B cell (primary cell): ENCODE data around the gene MRPL41. TPM values are rescaled to one million over a fixed set of nuclear protein-coding genes. Genes with fewer than 3 reads are reported as not detected.
A peak's percentile ranks its signal among the peaks of the same experiment; 100 is the strongest.

ENCODE experiments used
- ATAC-seq: fragments of 200-7000 bp; cut with Tn5 transposase; one replicate; pipeline ENCODE4 v1.10.0; 2021; ENCODE audit warnings: low read depth, mild to moderate bottlenecking, moderate number of reproducible peaks, moderate library complexity
- CTCF ChIA-PET: fragments of 350-600 bp; sonication (Branson Sonifier 250); formaldehyde crosslinking; loops from one replicate; lab custom pipeline; 2021; ENCODE audit warnings: antibody characterized with exemption, inconsistent platforms; lab: Charles Lee
- POLR2A ChIA-PET: fragments of 350-600 bp; sonication (Branson Sonifier 250); formaldehyde crosslinking; loops from one replicate; lab custom pipeline; 2021; ENCODE audit warnings: antibody characterized with exemption; lab: Charles Lee
- DNase-seq: peaks from one replicate; pipeline ENCODE4 v3.0.0; 2013
- H2AFZ ChIP-seq: 2 replicates; pipeline ENCODE4 v1.6.1; 2012; ENCODE audit warnings: mild to moderate bottlenecking, low read depth, low read length; ENCODE audit not compliant: insufficient read depth, poor library complexity, severe bottlenecking
- H3K27ac ChIP-seq, 2 donors: 1 replicate in 1 of 2; 2 replicates in 1 of 2; pipeline ENCODE4 v1.5.1; 2012 to 2013; ENCODE audit warnings: low read length in 2 of 2, mild to moderate bottlenecking in 2 of 2, moderate library complexity in 1 of 2
- H3K27me3 ChIP-seq, 4 experiments: fragments of 200-600 bp in 1 of 4; sonication (generic) in 1 of 4; replicated peaks in 1 of 4; 1 replicate in 2 of 4; 2 replicates in 2 of 4; pipeline versions ENCODE4 v1.6.1 to v1.7.0; 2013 to 2016; ENCODE audit warnings: low read length in 3 of 4, mild to moderate bottlenecking in 2 of 4, mixed read lengths in 1 of 4, moderate library complexity in 1 of 4; ENCODE audit not compliant: insufficient read depth in 4 of 4, control insufficient read depth in 3 of 4; ENCODE audit errors: control extremely low read depth in 1 of 4
- H3K36me3 ChIP-seq, 2 experiments: replicated peaks in 1 of 2; 1 replicate in 1 of 2; 2 replicates in 1 of 2; pipeline versions ENCODE4 v1.6.1 to v1.7.1; 2013; ENCODE audit warnings: low read length in 1 of 2; ENCODE audit not compliant: insufficient read depth in 2 of 2, control insufficient read depth in 1 of 2; ENCODE audit errors: control extremely low read depth in 1 of 2, extremely low read depth in 1 of 2
- H3K4me1 ChIP-seq, 2 donors: fragments of 200-600 bp in 1 of 2; sonication (generic) in 1 of 2; 1 replicate in 1 of 2; 2 replicates in 1 of 2; pipeline versions ENCODE4 v1.5.1 to v1.6.1; 2013 to 2017; ENCODE audit warnings: low read length in 2 of 2; ENCODE audit not compliant: control insufficient read depth in 2 of 2, insufficient read depth in 2 of 2
- H3K4me2 ChIP-seq: replicated peaks from 2 replicates; pipeline ENCODE3; 2012; ENCODE audit warnings: mild to moderate bottlenecking, low read depth, low read length; ENCODE audit not compliant: poor library complexity, severe bottlenecking
- H3K4me3 ChIP-seq, 5 experiments: fragments of 200-600 bp in 1 of 5; sonication (generic) in 1 of 5; 1 replicate in 3 of 5; 2 replicates in 2 of 5; pipeline versions ENCODE4 v1.5.1 to v1.7.0; 2011 to 2016; ENCODE audit warnings: low read length in 4 of 5, mild to moderate bottlenecking in 4 of 5, low read depth in 2 of 5, control low read depth in 1 of 5, moderate library complexity in 1 of 5; ENCODE audit not compliant: insufficient read depth in 1 of 5; ENCODE audit errors: control extremely low read depth in 1 of 5, extremely low read depth in 1 of 5
- H3K79me2 ChIP-seq: fragments of 200-600 bp; sonication (generic); one replicate; pipeline ENCODE4 v1.6.0; 2016; ENCODE audit warnings: low read length; ENCODE audit not compliant: control insufficient read depth, insufficient read depth
- H3K9ac ChIP-seq: fragments of 200-600 bp; sonication (generic); 2 replicates; pipeline ENCODE4 v1.6.1; 2017; ENCODE audit warnings: mild to moderate bottlenecking, low read length, moderate library complexity
- H3K9me3 ChIP-seq, 3 donors: one replicate each; pipeline versions ENCODE4 v1.6.1 to v1.7.1; 2013; ENCODE audit warnings: low read length in 2 of 3; ENCODE audit not compliant: control insufficient read depth in 2 of 3, insufficient read depth in 1 of 3; ENCODE audit errors: control extremely low read depth in 1 of 3
- H4K20me1 ChIP-seq: 2 replicates; pipeline ENCODE4 v1.6.0; 2012; ENCODE audit warnings: mild to moderate bottlenecking, low read length; ENCODE audit not compliant: insufficient read depth, control insufficient read depth, poor library complexity, severe bottlenecking
- H3K27ac Mint-ChIP-seq: one replicate; pipeline ENCODE4 v1.8.0; 2021; ENCODE audit warnings: mixed read lengths
- H3K27me3 Mint-ChIP-seq: one replicate; pipeline ENCODE4 v1.8.0; 2021; ENCODE audit warnings: mixed read lengths
- H3K4me1 Mint-ChIP-seq: one replicate; pipeline ENCODE4 v1.8.0; 2021; ENCODE audit warnings: mixed read lengths
- H3K4me3 Mint-ChIP-seq: one replicate; pipeline ENCODE4 v1.8.0; 2021; ENCODE audit warnings: mixed read lengths
- H3K9me3 Mint-ChIP-seq: one replicate; pipeline ENCODE4 v1.8.0; 2022; ENCODE audit warnings: mixed read lengths; ENCODE audit not compliant: insufficient read depth
- EZH2 ChIP-seq: IDR thresholded peaks from 2 replicates; pipeline ENCODE4 v1.6.1; 2012; ENCODE audit warnings: borderline replicate concordance, low read depth, mild to moderate bottlenecking, moderate library complexity, low read length; ENCODE audit not compliant: insufficient read depth, poor library complexity, severe bottlenecking
- WGBS: methylation state at CpG from one replicate; pipeline ENCODE4 v1.1.5; 2013; ENCODE audit warnings: missing lambda C conversion rate; ENCODE audit not compliant: insufficient coverage; 5-methylcytosine and 5-hydroxymethylcytosine counted together
- intact Hi-C: fragments of 100-400 bp; cut with micrococcal nuclease; formaldehyde crosslinking; loops from one replicate; pipeline ENCODE4 v1.10.0; 2022
- polyA plus RNA-seq: library from polyadenylated mRNA; depleted of rRNA; stranded (reverse); fragments of >200 nt; gene quantifications from 2 replicates; pipeline ENCODE4 v1.2.3, GENCODE V29; 2012
- total RNA-seq, 2 donors: library from RNA; stranded (reverse); fragments of 120-200 nt in 1 of 2; gene quantifications; 1 replicate in 1 of 2; 2 replicates in 1 of 2; pipeline versions ENCODE4 v1.2.3 to v1.2.4, GENCODE V29; 2013 to 2022
- TF ChIP-seq, protein P1 (sequence below): fragments of 200-600 bp; IDR thresholded peaks from one replicate; pipeline ENCODE4 v1.8.0; 2022; ENCODE audit warnings: antibody characterized with exemption, mild to moderate bottlenecking

Gene MRPL41
- total and polyA plus RNA-seq, 2 donors (not counting 1 experiment from before 2014, with no cell fraction given), result 59.2 to 70.9 TPM

DNA sequence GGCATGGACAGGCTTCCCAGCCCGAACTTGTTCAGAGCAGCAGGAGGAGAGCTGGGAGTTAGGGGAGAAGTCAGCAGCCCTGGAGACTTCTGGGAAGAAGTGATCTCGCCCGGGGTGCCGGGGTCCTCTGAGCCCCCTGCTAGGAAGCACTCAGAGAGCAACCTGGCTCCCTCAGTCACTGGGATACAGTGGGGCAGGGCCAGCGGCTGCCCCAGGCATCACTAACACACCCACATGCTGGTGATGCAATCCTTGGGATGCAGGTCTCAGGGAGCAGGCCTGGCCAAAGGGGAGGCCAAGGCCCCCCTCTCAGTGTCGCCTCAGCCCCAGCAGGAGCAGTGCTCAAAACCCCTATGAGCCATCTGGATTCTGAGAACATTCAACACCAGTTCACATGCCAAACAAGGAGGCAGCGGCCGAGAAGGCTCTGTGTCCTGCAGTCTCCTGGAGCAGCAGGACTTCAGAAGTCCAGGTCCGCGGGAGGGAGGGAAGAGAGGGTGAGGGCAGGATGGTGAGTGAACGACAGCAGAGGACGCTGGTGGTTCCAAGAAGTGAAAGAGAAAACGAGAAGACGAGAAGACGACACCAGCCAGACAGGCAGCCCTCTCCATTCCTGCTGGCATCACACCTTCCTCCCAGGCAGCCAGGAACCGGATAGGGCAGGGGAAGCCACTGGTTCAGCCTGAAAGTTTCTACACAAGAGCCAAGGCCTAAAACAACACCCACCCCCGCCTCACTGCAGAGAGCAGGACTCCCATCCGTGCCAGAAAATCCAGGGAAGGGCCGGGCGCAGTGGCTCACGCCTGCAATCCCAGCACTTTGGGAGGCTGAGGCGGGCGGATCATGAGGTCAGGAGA lies 3.8 kb upstream of the MRPL41 start:
- Histone ChIP-seq H4K20me1 (peaks cover 22% of the 10 kb centered on the region), H3K4me2 (peak overlapping the region; percentile 14), H3K27me3 (no peaks in the 10 kb centered on the region), H3K9me3 (peaks cover 0 to 12% (median 0%) of the 10 kb centered on the region in 3 donors), H3K4me3 (no peak overlapping the region), H3K4me1 (peaks cover 25 to 47% of the 10 kb centered on the region in 2 donors), H3K79me2 (peaks cover 36% of the 10 kb centered on the region), H3K9ac (no peak overlapping the region), H3K27ac (no peak overlapping the region), H2AFZ (no peak overlapping the region), H3K36me3 (peaks cover 0 to 6% of the 10 kb centered on the region in 2 experiments)
- peaks cover 36% of the 10 kb centered on the region for H3K4me1 Mint-ChIP-seq
- WGBS, result 98% methylated on average over 12 of the region's 23 CpGs
- no peaks in the 10 kb centered on the region for H3K27me3 Mint-ChIP-seq
- DNase-seq (no peak), ATAC-seq (no peak)
- peak overlapping the region; percentile 80 for H3K27ac Mint-ChIP-seq
- TF ChIP-seq, protein P1, sequence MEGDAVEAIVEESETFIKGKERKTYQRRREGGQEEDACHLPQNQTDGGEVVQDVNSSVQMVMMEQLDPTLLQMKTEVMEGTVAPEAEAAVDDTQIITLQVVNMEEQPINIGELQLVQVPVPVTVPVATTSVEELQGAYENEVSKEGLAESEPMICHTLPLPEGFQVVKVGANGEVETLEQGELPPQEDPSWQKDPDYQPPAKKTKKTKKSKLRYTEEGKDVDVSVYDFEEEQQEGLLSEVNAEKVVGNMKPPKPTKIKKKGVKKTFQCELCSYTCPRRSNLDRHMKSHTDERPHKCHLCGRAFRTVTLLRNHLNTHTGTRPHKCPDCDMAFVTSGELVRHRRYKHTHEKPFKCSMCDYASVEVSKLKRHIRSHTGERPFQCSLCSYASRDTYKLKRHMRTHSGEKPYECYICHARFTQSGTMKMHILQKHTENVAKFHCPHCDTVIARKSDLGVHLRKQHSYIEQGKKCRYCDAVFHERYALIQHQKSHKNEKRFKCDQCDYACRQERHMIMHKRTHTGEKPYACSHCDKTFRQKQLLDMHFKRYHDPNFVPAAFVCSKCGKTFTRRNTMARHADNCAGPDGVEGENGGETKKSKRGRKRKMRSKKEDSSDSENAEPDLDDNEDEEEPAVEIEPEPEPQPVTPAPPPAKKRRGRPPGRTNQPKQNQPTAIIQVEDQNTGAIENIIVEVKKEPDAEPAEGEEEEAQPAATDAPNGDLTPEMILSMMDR, result no peak
- no peak for TF ChIP-seq EZH2
- H3K9me3 Mint-ChIP-seq, result no peaks in the 10 kb centered on the region
- intact Hi-C loops, result no loop called here
- H3K4me3 Mint-ChIP-seq, result peak overlapping the region; percentile 69
- CTCF ChIA-PET, result interaction anchor here (1.0 to 1.6 kb wide), 2 partner anchors 13 to 31 kb away, joined by 3 to 4 read pairs; no protein-coding TSS in a partner anchor
- POLR2A ChIA-PET, result interaction anchor here (0.6 kb wide), 1 partner anchor 229 kb away, joined by 6 read pairs; no protein-coding TSS in a partner anchor
